GM13976 (cell line): Measurements from ENCODE around the gene CALML6.
"Not testable (repeated sequence)": the region's sequence is repeated elsewhere in the genome, so short reads cannot be mapped to it uniquely, and the experiment has no call there.

Experiments
- DNase-seq: peaks from one replicate; pipeline ENCODE4 v3.0.0; 2012; ENCODE audit warnings: low spot score
- CTCF ChIP-seq: IDR thresholded peaks from 2 replicates; pipeline ENCODE4 v1.5.1; 2012; ENCODE audit warnings: borderline replicate concordance, mild to moderate bottlenecking; ENCODE audit not compliant: insufficient read depth; ENCODE audit errors: extremely low read depth, missing control alignments, control extremely low read depth
- in situ Hi-C: fragments of 300-500 bp; cut with MboI; formaldehyde crosslinking; loops from one replicate; pipeline ENCODE4 v1.12.0; 2022; ENCODE audit warnings: low sequenced_read_pairs, mixed read lengths, inconsistent platforms; ENCODE audit not compliant: unreplicated experiment

The CALML6 gene

GRCh38 chr1:1929102-1929638, 14.1 kb downstream of the CALML6 start:
- DNase-seq = no peak
- in situ Hi-C loops = no loop called here
- TF ChIP-seq CTCF = no peak

GRCh38 chr1:1929639-1930545, 14.8 kb downstream of the CALML6 start:
- no peak for TF ChIP-seq CTCF
- DNase-seq = no peak
- in situ Hi-C loops = no loop called here

- in situ Hi-C loops, DNase-seq: not testable (repeated sequence)
These were observed 19.8 kb downstream of the CALML6 start for GRCh38 chr1:1934848-1935247.

GRCh38 chr1:1937061-1937460, 22.0 kb downstream of the CALML6 start:
- no peak for DNase-seq
- in situ Hi-C loops = no loop called here
- TF ChIP-seq CTCF = no peak

- no peak for TF ChIP-seq CTCF
- in situ Hi-C loops = no loop called here
- no peak for DNase-seq
These were observed 22.7 kb downstream of the CALML6 start for GRCh38 chr1:1937549-1938275.

DNA sequence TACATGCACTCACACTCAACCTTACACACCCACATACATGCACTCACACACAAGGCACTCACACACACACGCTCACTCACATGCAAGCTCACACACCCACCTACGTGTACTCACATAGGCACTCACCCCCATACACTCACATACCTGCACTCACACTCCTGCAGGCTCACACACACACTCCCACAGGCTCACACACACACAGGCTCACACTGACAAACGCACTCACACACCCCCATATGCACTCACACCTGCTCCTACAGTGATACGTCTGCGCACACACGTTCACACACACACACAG, 23.2 kb downstream of the CALML6 start:
- in situ Hi-C loops = no loop called here
- no peak for TF ChIP-seq CTCF

More for the DNA sequence above, 23.2 kb downstream of the CALML6 start:
- no peak for DNase-seq
